Keratinocyte (primary cell): Measurements from ENCODE around the gene LRRC47.

Source experiments
- EZH2 ChIP-seq: IDR thresholded peaks from one replicate; pipeline ENCODE4 v1.6.1; 2012; ENCODE audit warnings: inconsistent platforms, mild to moderate bottlenecking, low read length, moderate library complexity
- TF ChIP-seq, protein P1 (sequence below), 3 experiments: IDR thresholded peaks in 1 of 3; conservative IDR thresholded peaks in 1 of 3; optimal IDR thresholded peaks in 1 of 3; 2 replicates in 2 of 3; 3 replicates in 1 of 3; pipeline versions ENCODE3 to v1.5.1; 2011; ENCODE audit warnings: low read length in 3 of 3, mild to moderate bottlenecking in 3 of 3, moderate library complexity in 2 of 3, control low read depth in 1 of 3, inconsistent platforms in 1 of 3; ENCODE audit not compliant: insufficient read depth in 2 of 3; ENCODE audit errors: extremely low read depth in 1 of 3

DNA sequence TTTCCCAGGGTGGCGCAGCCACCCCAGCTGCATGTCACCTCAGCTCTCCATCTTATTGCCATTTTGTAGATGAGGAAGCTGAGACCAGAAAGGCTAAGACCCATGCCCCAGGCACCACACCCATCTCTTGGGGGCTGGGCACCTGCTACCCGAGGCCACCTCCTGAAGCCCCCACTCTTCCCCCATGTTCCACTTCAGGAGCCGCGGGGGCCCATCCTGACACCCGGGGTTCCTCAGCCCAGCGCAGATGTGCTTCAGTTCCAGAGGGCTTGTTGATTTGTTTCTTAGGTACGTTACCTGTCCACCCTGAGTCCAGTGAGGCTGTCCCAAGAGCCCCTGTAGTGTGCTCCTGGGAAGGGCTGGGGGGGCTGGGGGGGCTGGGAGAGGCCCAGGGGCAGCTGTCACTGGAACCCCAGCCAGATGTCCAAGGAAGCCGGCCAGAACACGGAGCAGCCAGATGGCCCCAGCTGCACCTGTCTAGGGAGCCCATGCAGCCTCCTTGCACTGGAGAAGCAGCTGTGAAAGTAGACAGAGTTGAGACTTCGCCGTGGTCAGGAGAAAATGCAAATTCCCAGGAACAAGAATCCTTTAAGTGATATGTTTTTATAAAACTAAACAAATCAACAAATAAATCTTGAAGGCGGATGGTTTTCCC, 61.1 kb downstream of the LRRC47 start:
- TF ChIP-seq, protein P1, sequence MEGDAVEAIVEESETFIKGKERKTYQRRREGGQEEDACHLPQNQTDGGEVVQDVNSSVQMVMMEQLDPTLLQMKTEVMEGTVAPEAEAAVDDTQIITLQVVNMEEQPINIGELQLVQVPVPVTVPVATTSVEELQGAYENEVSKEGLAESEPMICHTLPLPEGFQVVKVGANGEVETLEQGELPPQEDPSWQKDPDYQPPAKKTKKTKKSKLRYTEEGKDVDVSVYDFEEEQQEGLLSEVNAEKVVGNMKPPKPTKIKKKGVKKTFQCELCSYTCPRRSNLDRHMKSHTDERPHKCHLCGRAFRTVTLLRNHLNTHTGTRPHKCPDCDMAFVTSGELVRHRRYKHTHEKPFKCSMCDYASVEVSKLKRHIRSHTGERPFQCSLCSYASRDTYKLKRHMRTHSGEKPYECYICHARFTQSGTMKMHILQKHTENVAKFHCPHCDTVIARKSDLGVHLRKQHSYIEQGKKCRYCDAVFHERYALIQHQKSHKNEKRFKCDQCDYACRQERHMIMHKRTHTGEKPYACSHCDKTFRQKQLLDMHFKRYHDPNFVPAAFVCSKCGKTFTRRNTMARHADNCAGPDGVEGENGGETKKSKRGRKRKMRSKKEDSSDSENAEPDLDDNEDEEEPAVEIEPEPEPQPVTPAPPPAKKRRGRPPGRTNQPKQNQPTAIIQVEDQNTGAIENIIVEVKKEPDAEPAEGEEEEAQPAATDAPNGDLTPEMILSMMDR (optimal IDR thresholded peaks at IDR 0.05 in 1 of 3, IDR thresholded peaks at IDR 0.05 in 1 of 3, conservative IDR thresholded peaks at IDR 0.05 in 1 of 3; ENCODE audit: extremely low read depth in 1 of 3, insufficient read depth in 2 of 3, low read length in 3 of 3) = no peak
- no peak for TF ChIP-seq EZH2
